Testis (tissue), 3 donors: ENCODE data around the gene REEP2. TPM values are rescaled to one million over a fixed set of nuclear protein-coding genes. Genes with fewer than 3 reads are reported as not detected.
"Not testable (repeated sequence)": the region's sequence is repeated elsewhere in the genome, so short reads cannot be mapped to it uniquely, and the experiment has no call there.

Experiments used
- DNase-seq: peaks from one replicate; pipeline ENCODE4 v3.0.0-alpha.2; 2019
- H3K27ac ChIP-seq, 2 donors: fragments of 200-600 bp; sonication (generic); one replicate each; pipeline ENCODE4 v1.5.1; 2019
- H3K27me3 ChIP-seq: fragments of 200-600 bp; sonication (generic); one replicate; pipeline ENCODE4 v1.5.1; 2019
- H3K36me3 ChIP-seq: fragments of 200-600 bp; sonication (generic); one replicate; pipeline ENCODE4 v1.5.1; 2017; ENCODE audit warnings: low read depth; ENCODE audit errors: missing control alignments
- H3K4me1 ChIP-seq: fragments of 200-600 bp; sonication (generic); one replicate; pipeline ENCODE4 v1.5.1; 2019
- H3K4me3 ChIP-seq, 2 donors: fragments of 200-600 bp; sonication (generic); one replicate each; pipeline ENCODE4 v1.5.1; 2017 to 2019
- H3K9me3 ChIP-seq: fragments of 200-600 bp; sonication (generic); one replicate; pipeline ENCODE4 v1.5.1; 2017
- CTCF ChIP-seq, 3 experiments: fragments of 450-650 bp in 2 of 3; fragments of 200-600 bp in 1 of 3; sonication (generic) in 1 of 3; IDR thresholded peaks; one replicate each; pipeline ENCODE4 v1.5.1; 2016 to 2019; ENCODE audit warnings: antibody characterized with exemption in 3 of 3, mild to moderate bottlenecking in 2 of 3, moderate library complexity in 1 of 3
- POLR2A ChIP-seq: fragments of 450-650 bp; IDR thresholded peaks from one replicate; pipeline ENCODE4 v1.6.1; 2017; ENCODE audit warnings: antibody characterized with exemption, mild to moderate bottlenecking, moderate library complexity
- WGBS, 2 donors: methylation state at CpG; one replicate each; pipeline ENCODE4 v1.1.5; 2018; 5-methylcytosine and 5-hydroxymethylcytosine counted together
- intact Hi-C: fragments of 100-400 bp; cut with DNase I; formaldehyde crosslinking; loops from one replicate; pipeline ENCODE4 v1.15.1; 2023; ENCODE audit warnings: low total_unique reads
- polyA plus RNA-seq: library from polyadenylated mRNA; stranded (reverse); fragments of 350-450 nt; fragmentation: Illumina TruSeq; extraction: RNeasy Lipid Tissue Mini Kit (QIAGEN cat#74804); gene quantifications from one replicate; pipeline ENCODE4 v1.2.3, GENCODE V29; 2014; ENCODE audit warnings: low read depth, low replicate concordance; ENCODE audit not compliant: insufficient read depth
- total RNA-seq, 2 donors: library from RNA; depleted of rRNA; stranded (reverse); fragments of >200 nt; gene quantifications; one replicate each; pipeline ENCODE4 v1.2.3, GENCODE V29; 2016

Gene REEP2
- total and polyA plus RNA-seq, 3 donors from 2014 or later, result 13.5 to 18.3 (median 15.7) TPM

GRCh38 chr5:138408023-138408422, 30.8 kb upstream of the REEP2 start:
- TF ChIP-seq CTCF (IDR thresholded peaks at IDR 0.05) (no peak), POLR2A (no peak)
- Histone ChIP-seq H3K36me3 (no peaks in the 10 kb centered on the region), H3K27ac (no peak overlapping the region), H3K9me3 (no peaks in the 10 kb centered on the region), H3K4me1 (no peaks in the 10 kb centered on the region), H3K4me3 (no peak overlapping the region), H3K27me3 (no peaks in the 10 kb centered on the region)
- 89 to 94% methylated on average over 5 of the region's 5 CpGs for WGBS, 2 donors
- intact Hi-C loops, result no loop called here
- DNase-seq, result no peak

- TF ChIP-seq CTCF (IDR thresholded peaks at IDR 0.05), result peak; percentile 53 to 64 (median 54)
- H3K27ac ChIP-seq, H3K4me1 ChIP-seq, H3K27me3 ChIP-seq, intact Hi-C loops, H3K9me3 ChIP-seq, H3K36me3 ChIP-seq, H3K4me3 ChIP-seq: not testable (repeated sequence)
- WGBS, 2 donors, result 64 to 65% methylated on average over 14 of the region's 14 CpGs
- DNase-seq, result peak; percentile 83
Measured at GRCh38 chr5:138410996-138411640, 27.7 kb upstream of the REEP2 start.

GRCh38 chr5:138418444-138418843, 20.4 kb upstream of the REEP2 start:
- no peak for DNase-seq
- H3K9me3 ChIP-seq, result no peaks in the 10 kb centered on the region
- TF ChIP-seq CTCF (IDR thresholded peaks at IDR 0.05), result no peak
- TF ChIP-seq POLR2A, result no peak
- H3K27ac ChIP-seq, result no peak overlapping the region
- intact Hi-C loops, result no loop called here
- H3K4me3 ChIP-seq, result no peak overlapping the region
- H3K4me1 ChIP-seq, result no peaks in the 10 kb centered on the region
- WGBS, 2 donors, result 91 to 93% methylated on average over 2 of the region's 2 CpGs
- no peaks in the 10 kb centered on the region for H3K27me3 ChIP-seq
- no peaks in the 10 kb centered on the region for H3K36me3 ChIP-seq

GRCh38 chr5:138425079-138425478, 13.8 kb upstream of the REEP2 start:
- H3K36me3 ChIP-seq, result no peaks in the 10 kb centered on the region
- WGBS, 2 donors, result 81 to 92% methylated on average over 1 of the region's 1 CpG

More at GRCh38 chr5:138425079-138425478, 13.8 kb upstream of the REEP2 start:
- Histone ChIP-seq H3K27me3 (no peaks in the 10 kb centered on the region), H3K4me3 (no peak overlapping the region), H3K27ac (no peak overlapping the region), H3K4me1 (no peaks in the 10 kb centered on the region), H3K9me3 (no peaks in the 10 kb centered on the region)
- intact Hi-C loops, result no loop called here
- DNase-seq, result no peak
- no peak for TF ChIP-seq POLR2A
- TF ChIP-seq CTCF (IDR thresholded peaks at IDR 0.05), result no peak
